DMS53 treated with DMSO at 0.1 percent for 48 hours (cell line): Measurements from ENCODE around the gene RTKN.
A peak's percentile ranks its signal among the peaks of the same experiment; 100 is the strongest.
"Not testable (repeated sequence)": the region's sequence is repeated elsewhere in the genome, so short reads cannot be mapped to it uniquely, and the experiment has no call there.

Source experiments
- DNase-seq: peaks from one replicate; lab custom pipeline; 2025; ENCODE audit not compliant: unreplicated experiment; lab: John Stamatoyannopoulos, UW

Gene RTKN

GRCh38 chr2:74439373-74439772 is 2.4 kb downstream of the RTKN start:
- no peak for DNase-seq

- DNase-seq = no peak
Observed at GRCh38 chr2:74438248-74438647, 3.5 kb downstream of the RTKN start.

GRCh38 chr2:74436848-74437695 is 4.7 kb downstream of the RTKN start:
- DNase-seq = no peak

GRCh38 chr2:74436111-74436805 is 5.5 kb downstream of the RTKN start:
- no peak for DNase-seq

GRCh38 chr2:74430502-74430901 is 11.2 kb downstream of the RTKN start:
- DNase-seq = no peak

GRCh38 chr2:74429487-74430451 is 12.0 kb downstream of the RTKN start:
- DNase-seq = no peak

GRCh38 chr2:74428675-74429074 is 13.1 kb downstream of the RTKN start:
- DNase-seq = no peak

GRCh38 chr2:74427551-74427950 is 14.2 kb downstream of the RTKN start:
- no peak for DNase-seq

- DNase-seq = no peak
Observed at GRCh38 chr2:74426181-74426758, 15.5 kb downstream of the RTKN start.

- DNase-seq = no peak
Observed at GRCh38 chr2:74425523-74425922, 16.2 kb downstream of the RTKN start.

GRCh38 chr2:74424995-74425406 is 16.7 kb downstream of the RTKN start:
- no peak for DNase-seq

GRCh38 chr2:74424139-74424992 is 17.4 kb downstream of the RTKN start:
- DNase-seq = no peak

GRCh38 chr2:74423231-74424095 is 18.3 kb downstream of the RTKN start:
- DNase-seq = no peak

- DNase-seq = peak; percentile 91
Observed at GRCh38 chr2:74421221-74421870, 20.4 kb downstream of the RTKN start, which contains the start of the genes C2orf81 and WDR54. Gene C2orf81, minus strand, starts transcription at chr2:74421619. Its CDS starts 59 bp downstream, at chr2:74421560. Gene WDR54, plus strand, starts transcription at chr2:74421730. Its CDS starts 424 bp downstream, at chr2:74422154.

GRCh38 chr2:74420443-74421103 is 21.2 kb downstream of the RTKN start:
- DNase-seq = not testable (repeated sequence)

GRCh38 chr2:74420006-74420405 is 21.7 kb downstream of the RTKN start:
- DNase-seq = no peak

GRCh38 chr2:74419345-74419744 is 22.4 kb downstream of the RTKN start:
- DNase-seq = no peak

GRCh38 chr2:74418312-74418711 is 23.4 kb downstream of the RTKN start:
- DNase-seq = no peak
